NCI-H2227 (cell line): ENCODE data around the gene C3orf49.
A peak's percentile ranks its signal among the peaks of the same experiment; 100 is the strongest.

Experiments used
- DNase-seq: peaks from one replicate; lab custom pipeline; 2025; ENCODE audit not compliant: unreplicated experiment; lab: John Stamatoyannopoulos, UW

C3orf49 gene, protein sequence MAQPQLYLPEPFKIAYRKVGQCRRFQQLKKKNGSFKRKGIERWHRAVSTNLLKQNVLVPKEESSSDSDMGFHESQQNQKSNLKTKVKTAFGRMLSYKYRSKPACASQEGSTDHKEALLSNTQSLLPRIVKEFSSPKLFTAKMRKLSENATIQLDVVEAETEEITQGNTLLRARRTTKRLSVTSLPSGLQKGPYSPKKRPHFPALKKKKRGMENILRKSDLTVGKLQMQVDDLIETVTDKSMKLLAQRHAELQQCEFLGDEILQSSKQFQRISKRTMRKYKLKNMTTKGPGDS

DNA sequence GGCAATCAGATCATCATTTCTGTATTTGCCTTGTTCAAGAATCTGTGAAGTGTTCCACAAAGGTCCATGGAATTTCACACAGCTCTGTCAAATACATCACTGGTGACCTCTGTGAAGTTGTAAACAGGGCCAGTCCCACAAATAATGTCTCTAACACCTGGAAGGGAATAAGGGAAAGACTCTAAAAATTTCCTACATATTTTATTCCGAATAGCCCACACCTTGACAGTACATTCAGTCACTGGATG, at the start of gene C3orf49:
Gene C3orf49 (plus strand): TSS at position 149 of the 248 bp plus-strand sequence. CDS start 173 bp downstream, outside the sequence.
- no peak for DNase-seq

DNA sequence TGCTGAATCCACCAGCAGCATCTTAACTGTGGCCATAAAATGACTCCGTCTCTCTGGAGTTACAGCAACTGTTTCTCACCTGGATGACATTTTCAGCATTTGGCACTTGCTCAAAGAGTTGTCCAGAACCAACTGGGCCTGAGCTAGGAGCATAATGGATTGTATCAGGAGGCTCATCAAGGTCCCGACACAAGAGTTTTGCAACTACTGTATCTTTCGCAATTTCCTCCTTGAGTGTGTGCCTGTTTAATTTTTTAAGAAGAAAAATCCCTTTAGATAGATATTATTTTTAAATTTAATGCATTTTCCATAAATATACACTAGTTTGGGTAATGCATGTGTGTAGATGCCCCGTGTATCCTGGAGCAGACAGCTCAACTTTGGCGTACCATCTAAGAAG, 44.3 kb upstream of the C3orf49 start:
- DNase-seq, result no peak

DNA sequence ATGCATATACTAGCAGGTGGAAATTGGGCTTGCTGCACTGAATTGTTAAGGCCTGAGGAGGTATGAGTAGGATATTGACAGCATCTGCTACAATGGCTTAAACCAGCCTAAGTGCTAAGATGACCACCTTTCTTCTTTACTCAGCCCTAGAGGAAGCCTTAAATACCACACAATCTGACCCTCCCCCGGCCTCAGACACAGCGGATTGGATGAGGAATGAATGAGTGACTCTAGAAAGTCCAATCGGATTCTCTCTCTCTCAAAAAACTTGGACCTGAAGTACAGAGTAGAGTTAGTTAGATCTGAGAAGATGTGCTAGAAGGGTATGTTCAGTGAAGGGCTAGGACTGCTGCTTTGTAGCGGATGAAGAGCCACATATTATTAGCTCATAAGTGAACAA, 39.9 kb upstream of the C3orf49 start:
- no peak for DNase-seq

DNA sequence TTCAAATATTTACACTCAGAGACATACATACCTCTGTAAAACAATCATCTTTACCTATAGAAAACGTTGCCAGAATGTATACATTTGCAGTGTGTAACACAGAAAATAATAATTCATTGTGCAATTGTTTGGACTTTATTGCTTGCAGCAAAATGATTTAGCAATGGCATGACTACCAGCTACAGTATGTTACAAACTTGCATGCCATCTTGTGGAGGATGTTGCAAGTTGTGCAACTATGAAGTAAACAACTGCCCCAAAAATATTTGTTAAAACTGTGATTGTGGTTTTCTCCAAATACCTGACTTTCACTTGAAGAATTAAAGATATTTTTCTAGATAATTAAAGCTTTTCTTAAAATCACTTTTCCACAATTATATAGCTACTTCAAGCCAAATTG, 27.1 kb upstream of the C3orf49 start:
- peak; percentile 12 for DNase-seq

DNA sequence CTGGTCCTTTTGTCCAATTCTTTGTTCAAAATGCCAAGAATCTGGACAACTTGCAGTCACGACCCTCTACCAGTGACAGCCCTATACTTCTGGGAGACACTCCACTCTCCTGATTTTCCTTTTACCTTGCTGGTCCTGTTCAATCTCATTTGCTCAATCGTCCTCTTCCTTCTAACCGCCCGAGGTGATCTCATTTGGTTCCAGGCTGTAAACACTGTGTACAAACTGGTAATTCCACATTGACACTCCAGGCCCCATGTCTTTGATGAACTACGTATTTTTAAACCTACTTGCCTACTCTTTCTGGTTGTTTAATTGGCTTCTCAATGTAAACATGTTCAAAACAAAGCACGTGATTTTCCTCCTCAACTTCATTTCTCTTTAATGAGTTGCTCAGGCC, 23.7 kb upstream of the C3orf49 start:
- DNase-seq, result no peak

DNA sequence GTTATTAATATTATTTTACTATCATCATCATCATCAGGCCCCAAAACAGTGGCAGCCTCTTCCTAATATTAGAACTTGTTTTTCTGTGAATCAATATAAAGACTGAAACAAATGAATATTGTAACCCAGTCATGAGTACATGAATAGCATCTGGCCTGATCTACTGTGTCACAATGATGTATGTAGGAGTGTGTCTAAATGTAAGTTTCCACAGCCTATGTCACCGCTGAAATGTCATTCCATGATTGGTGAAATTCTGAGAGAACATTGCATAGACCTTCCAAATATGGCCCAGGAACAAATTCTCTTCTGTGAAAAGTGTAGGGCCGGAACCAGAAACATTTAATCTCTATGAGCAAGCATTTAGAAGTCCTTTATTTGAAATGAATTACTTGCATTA, 20.6 kb upstream of the C3orf49 start:
- no peak for DNase-seq

DNA sequence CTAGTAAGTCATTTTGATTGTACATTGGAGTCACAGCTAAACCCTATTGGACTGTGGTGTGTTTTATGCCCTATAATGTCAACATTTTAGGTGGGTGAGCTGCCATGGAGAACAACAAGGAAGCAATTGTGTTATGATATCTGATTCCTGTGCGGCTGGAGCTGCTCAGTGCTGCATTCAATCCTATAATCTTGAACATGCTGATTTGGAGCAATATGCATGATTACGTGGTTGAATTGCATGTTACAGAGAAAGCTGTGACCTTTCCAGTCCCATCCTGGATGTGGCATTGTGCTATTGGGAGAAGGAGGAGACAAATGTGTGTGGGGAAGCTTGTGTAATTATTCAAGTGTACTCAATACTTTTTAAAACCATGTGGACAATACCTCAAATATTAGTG, 20.1 kb upstream of the C3orf49 start:
- DNase-seq, result peak; percentile 32

DNA sequence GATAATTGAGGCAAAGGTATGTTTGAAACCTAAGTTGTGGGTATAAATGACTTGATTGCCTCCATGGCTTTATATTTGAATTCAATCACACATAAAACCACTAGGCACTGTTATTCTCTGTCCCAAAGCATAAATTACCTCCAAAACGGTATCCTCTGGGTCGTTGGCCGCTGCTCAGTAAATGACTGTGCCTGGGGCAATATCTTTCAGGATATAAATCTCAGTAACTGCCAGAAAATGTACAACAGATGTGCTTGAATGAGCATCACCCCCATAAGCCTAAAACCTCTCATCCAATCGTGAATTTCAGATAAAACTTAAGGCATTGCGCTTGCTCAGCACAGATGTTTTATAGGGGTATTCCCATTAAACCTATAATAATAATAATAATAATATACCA, 19.0 kb upstream of the C3orf49 start:
- no peak for DNase-seq

DNA sequence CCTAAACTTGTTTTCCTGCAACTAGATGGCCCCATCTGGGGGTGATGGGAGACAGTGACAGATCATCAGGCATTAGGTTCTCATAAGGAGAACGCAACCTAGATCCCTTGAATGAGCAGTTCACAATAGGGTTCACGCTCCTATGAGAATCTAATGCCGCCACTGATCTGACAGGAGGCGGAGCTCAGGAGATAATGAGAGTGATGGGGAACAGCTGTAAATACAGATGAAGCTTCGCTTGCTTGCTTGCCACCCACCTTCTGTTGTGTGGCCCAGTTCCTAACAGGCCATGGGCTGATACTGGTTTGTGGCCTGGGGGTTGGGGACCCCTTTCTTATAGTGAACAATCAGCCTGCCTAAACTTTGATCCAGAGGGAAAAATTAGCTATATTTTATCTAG, 15.2 kb upstream of the C3orf49 start:
- DNase-seq, result no peak

DNA sequence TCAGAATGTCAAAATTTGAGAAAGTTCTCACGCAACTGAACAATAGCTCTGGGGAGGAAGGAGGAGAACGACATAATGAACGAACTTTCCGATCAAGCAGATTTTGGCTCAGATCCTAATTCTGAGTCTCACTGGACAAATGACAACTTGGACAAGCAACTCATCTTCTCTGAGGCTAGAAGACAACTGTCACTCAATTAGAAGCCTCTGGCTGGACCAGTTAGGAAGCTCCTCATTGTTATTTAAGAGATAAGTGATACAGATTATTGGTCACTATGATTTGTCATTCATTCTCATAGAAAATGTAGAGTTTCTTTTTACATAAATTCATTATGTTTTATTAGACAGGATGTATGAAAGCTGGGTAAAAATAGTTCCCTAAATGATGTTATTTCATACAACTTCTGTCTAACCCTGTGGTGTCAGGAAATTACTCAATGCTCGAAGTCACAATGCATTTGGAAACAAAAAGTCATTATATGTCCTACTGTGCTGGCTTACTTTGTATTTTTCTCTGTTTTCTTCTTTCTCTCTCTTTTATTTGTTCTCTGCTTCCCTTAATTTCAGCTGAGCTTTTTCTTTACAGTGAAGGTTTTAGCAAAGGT, 11.0 kb upstream of the C3orf49 start:
- DNase-seq, result no peak

DNA sequence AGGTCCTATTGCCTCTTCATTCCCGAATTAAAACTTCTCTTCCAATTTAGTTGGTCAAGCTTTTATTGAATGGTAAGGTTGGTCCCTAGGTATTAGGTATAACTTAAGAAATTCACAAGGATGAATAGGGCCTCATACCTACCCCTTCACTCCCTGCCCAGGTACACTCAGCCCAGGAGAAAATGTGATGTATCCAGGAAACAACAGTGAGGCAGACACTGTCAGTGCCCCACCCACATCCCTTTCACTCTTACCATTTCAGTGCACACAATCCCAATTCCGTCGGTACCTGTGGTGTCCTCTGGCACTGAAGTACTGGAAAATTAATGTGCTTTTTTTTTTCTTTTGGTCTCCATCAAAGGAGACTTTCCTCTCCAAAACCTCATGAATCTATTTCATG, 10.5 kb upstream of the C3orf49 start:
- no peak for DNase-seq

DNA sequence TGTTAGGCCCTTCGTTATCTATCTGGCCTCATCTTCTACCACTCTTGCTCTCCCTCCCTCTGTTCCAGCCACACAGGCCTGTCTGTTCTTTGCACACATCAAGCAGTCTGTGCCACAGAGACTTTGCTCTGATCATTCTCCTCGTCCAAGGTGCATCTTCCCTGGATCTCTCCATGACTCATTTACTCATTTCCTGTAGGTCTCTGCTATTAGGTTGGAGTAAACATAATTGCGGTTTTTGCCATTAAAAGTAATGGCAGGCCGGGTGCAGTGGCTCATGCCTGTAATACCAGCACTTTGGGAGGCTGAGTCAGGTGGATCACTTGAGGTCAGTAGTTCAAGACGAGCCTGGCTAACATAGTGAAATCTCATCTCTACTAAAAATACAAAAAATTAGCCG, 9.5 kb upstream of the C3orf49 start:
- DNase-seq, result no peak

DNA sequence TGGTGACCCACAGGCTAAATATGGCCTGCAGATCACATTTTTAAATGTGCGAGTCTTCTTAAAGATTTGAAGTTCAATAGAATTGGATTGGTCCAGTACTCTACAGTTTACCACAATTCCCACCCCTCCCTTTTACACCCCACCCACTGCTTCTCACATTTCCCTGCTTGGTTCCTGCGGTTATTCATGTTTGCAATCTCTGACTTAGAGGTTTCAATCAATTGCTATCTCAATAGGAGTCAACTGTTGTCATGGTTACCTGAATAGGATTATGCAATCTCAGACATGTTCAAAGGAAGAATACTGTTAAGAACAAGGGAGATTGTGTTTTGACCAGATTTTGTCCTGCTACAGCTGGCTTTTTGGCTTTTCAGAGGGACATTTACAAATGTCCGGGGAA, 4.9 kb upstream of the C3orf49 start:
- DNase-seq, result no peak

DNA sequence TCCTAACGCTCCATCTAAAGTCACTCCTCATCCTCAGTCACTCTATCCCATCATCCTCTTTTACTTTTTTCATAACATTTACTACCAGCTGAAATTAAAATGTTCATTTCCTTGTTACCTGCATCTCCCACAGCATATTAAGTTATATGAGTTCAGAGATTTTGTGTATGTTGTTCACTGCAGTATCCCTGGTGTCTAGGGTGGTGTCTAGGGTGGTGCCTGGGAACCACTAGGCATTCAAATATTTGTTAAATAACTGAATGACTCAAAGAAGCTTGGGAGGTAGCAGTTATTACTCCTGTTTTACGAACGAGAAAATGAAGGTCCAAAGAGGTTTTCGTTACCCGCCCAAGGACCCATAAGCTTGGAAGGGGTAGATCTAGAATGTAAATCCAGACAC, 1.9 kb upstream of the C3orf49 start:
- DNase-seq, result no peak

DNA sequence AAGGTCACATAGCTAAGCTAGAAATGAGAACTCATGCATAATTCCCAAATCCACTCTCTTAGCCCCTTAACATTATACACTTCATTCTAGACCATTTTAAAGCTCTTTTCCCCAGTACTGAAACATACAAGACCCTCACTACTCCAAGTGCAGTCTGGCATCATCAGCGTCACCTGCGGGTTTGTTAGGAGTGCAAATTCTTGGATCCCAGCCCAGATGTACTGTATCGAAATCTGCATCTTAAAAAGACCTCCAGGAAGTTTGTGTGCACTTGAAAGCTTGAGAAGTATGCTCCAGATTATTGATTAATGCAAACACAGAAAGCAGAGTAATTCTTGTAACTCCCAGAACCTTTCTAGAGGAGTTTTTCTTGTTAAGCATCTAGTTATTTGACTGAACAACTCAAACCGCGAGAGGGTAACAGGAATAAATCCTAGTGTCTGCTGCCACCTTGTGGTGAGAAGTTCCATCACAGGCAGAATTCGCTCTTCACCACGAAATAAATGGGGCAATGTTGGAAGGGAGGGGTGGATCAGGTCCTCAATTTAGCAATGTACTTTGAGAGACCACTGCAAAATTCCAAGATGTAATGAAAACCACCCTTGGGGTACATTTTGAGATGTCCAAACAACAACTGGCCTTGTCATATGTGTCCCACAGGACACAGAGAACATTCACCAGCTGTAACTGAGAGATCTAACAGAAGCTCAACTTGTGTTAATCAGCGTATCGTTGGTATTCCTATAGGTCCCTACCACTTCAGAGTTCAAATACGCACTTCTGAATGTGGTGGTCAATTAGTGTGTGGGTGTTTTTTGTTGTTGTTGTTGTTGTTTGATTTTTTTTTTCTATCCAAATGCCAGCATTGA, 583 bp upstream of the C3orf49 start:
- DNase-seq, result peak; percentile 68

DNA sequence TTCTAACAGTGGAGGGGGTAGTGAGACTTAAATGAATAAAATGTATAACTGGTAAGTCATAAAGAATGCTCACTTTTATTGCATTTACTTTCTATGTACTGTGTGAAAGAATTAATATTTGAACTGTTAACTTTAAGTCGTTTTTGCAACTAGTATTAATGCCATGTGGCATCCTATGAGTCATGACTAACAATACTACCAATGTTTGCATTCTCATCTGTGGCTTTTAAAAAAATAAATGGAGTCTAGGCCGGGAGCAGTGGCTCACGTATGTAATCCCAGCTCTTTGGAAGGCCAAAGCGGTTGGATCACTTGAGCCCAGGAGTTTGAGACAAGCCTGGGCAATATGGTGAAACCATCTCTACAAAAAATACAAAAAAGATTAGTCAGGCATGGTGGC, 5.2 kb downstream of the C3orf49 start:
- DNase-seq, result no peak

DNA sequence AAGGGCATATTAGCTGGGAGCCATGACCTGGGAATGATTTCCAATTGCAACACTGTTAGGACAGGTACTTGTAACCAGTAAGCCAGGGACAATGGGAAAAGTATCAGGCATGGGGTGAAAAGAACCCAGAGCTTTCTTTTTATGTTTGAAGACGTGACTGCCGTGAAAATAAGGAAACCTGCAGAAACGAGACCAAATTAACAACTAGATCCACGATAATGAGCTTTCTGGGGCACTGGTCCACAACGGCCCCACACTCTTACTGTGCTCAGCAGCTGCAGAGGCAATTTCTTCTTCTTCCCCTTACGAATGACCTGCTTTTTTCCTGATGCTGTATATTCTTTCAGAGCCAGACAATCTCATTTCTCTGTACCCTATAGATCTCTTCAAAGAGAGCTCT, 11.4 kb downstream of the C3orf49 start:
- DNase-seq, result no peak

DNA sequence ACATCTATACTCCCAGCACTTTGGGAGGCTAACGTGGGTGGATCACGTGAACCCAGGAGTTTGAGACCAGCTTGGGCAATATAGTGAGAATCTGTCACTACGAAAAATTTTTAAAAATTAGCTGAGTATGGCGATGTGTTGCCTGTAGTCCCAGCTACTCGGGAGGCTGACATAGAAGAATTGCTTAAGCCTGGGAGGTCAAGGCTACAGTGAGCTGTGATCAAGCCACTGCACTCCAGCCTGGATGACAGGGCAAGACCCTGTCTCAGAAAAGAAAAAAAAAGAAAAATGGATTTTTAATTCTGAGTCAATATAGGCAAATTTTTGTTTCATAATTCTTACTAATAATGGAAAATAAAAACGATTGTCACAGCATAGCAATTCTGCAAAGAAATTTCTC, 13.3 kb downstream of the C3orf49 start:
- no peak for DNase-seq

DNA sequence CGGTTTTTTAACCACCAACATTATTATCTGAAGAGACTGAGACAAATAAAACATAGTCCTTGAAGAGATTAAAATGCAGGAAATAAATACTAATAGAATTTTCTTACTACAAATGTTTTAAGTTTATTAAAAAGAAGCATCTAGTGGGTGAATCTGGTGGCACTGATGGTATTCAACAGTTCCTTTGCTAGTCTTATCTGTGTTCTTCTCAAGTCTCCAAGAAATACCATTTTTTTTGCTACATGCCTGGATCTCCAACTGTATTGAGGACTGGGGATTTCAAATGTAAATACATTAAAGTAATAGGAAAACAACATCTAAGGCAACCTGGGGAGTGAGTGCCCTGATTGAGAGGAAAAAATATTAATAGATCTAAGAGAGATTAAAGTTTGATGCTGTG, 22.6 kb downstream of the C3orf49 start:
- no peak for DNase-seq

DNA sequence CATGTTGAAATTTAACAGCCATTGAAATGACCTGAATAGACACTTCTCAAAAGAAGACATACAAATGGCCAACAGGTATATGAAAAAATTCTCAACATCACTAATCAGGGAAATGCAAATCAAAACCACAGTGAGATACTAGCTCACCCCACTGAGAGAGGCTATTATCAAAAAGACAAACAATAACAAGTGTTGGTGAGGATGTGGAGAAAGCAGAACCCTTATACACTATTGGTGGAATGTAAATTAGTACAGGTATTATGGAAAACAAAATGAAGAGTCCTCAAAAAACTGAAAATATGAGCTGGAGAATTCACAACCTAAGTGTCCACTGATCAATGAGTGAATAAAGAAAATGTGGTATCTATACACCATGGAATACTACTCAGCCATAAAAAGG, 23.0 kb downstream of the C3orf49 start:
- DNase-seq, result no peak

DNA sequence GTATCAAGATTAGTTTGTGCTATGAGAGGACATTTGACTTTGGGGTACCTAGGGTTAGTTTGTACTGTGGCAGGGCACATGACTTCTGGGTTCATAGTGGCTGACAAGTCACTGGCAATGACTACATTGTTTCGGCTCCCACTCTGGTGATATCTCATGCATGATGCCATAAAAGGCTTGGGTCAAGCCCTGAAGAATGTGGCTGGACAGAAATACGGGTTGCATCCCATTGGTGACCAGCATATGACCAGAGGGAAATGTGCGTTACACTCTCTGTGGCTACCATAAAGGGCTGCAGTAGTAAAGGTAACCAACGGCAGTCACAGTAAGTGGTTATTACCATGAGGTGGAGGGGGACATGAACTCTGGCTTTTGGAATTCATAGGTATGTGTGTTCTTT, 26.1 kb downstream of the C3orf49 start:
- DNase-seq, result no peak

DNA sequence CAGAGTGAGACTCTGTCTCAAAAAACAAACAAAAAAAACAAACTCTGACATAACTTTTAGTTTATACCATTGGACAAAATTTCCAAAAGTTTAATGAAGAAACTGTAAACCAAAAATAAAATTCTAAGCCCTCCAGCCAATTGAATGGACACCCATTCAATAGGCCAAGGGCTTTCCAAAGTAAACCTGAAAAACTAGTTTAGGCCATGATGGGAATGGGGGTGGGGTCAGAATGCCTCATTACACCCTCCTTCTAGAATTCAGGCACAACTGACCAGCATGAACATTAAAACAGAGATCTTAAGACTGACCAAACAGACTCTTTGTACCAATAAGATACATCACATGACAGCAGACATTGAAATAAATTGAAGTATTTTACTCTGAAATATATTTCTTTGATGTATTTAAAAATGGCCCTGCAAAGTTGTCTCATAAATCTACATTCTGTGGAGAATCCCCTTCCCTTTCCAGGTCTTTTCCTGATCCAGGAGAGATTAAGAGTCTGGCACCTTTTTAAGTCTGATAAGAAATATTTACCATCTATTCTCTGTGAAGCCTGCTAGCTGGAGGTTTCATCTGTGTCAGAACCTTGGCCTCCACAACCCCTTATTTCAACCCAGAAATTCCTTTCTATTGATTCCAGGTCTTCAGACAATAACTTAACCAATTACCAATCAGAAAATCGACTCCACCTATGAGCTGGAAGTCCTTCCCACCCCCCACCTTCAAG, 28.8 kb downstream of the C3orf49 start:
- no peak for DNase-seq
